Measurements from ENCODE around the gene PTPRJ. TPM values are rescaled to one million over a fixed set of nuclear protein-coding genes. Genes with fewer than 3 reads are reported as not detected.

The PTPRJ gene
- total and polyA plus RNA-seq, 9 of the 15 experiments (the other 6 are each of a cell fraction or from before 2014, with no cell fraction given), result 0.56 to 10.7 (median 4.8) TPM

GRCh38 chr11:47997063-47998053, 17.0 kb downstream of the PTPRJ start:
- WGBS (ENCODE audit: insufficient coverage, low coverage, missing lambda C conversion rate), result 63% methylated on average over 15 of the region's 15 CpGs
- CTCF ChIA-PET (ENCODE audit: low intra/inter-chr PET ratio), result no interaction called here

DNA sequence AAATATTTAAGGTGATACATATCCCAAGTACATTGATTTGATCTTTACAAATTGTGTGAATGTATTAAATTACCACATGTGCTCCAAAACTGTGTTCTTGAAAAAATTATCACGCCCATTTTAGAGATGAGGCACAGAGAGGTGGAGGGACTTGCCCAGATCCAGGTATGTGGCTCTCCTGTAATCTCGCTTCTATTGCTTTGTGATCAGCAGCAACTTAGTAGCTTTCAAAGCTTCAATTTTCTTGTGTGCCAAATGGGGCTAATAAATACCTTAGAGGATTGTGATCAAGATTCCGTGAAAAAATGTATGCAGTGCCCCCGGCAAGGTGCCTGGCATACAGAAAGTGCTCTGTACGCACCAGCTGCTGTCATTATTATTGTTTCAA, 18.0 kb downstream of the PTPRJ start:
- H3K9ac ChIP-seq (ENCODE audit: insufficient read depth in 1 of 2, low read depth in 2 of 2, low read length in 2 of 2), result no peak overlapping the region
- POLR2A ChIA-PET, result interaction anchor here (0.9 to 3.7 kb wide), 4 partner anchors 8 to 21 kb away, joined by 4 to 21 read pairs (median 5); no protein-coding TSS in a partner anchor
- no peaks in the 10 kb centered on the region for H3K9me3 ChIP-seq (replicated peaks; ENCODE audit: control insufficient read depth, insufficient read depth, low read depth, low read length)
- no peak overlapping the region for H3K27ac ChIP-seq (ENCODE audit: extremely low read depth, low read depth, low read length)
- peaks cover 13 to 14% of the 10 kb centered on the region in 2 experiments; a peak in 4 of 5 replicates for H3K4me1 ChIP-seq (replicated peaks in 1 of 2; ENCODE audit: control insufficient read depth in 2 of 2, insufficient read depth in 2 of 2, low read length in 2 of 2)
- intact Hi-C loops (cut with micrococcal nuclease), result no loop called here
- H2AFZ ChIP-seq (ENCODE audit: low read depth, low read length), result no peak overlapping the region
- FAIRE-seq (no peak), DNase-seq (ENCODE audit: extremely low read depth in 1 of 4, low spot score in 3 of 4) (no peak), ATAC-seq (no peak)
- H3K36me3 ChIP-seq (ENCODE audit: control insufficient read depth, insufficient read depth, low read length), result no peaks in the 10 kb centered on the region
- no peaks in the 10 kb centered on the region for H3K79me2 ChIP-seq (ENCODE audit: control insufficient read depth, insufficient read depth, low read length)
- CTCF ChIA-PET (ENCODE audit: low intra/inter-chr PET ratio), result no interaction called here
- BruUV-seq (replicated peaks), result no TSS peak
- no peaks in the 10 kb centered on the region for H3K9me1 ChIP-seq (ENCODE audit: control insufficient read depth, insufficient read depth, low read length)
- H3K4me2 ChIP-seq (ENCODE audit: insufficient read depth, low read length), result no peak overlapping the region
- 81% methylated on average over 5 of the region's 5 CpGs for WGBS (ENCODE audit: insufficient coverage, low coverage, missing lambda C conversion rate)
- in situ Hi-C loops (cut with MboI), result no loop called here
- no peak overlapping the region for H3K4me3 ChIP-seq
- H4K20me1 ChIP-seq (replicated peaks; ENCODE audit: control insufficient read depth, insufficient read depth, low read length), result peaks cover 12% of the 10 kb centered on the region
- no peaks in the 10 kb centered on the region for H3K27me3 ChIP-seq (ENCODE audit: control insufficient read depth in 2 of 2, insufficient read depth in 2 of 2, low read length in 2 of 2)
- TF ChIP-seq RBM25 (IDR thresholded peaks at IDR 0.05; ENCODE audit: low read depth, low read length, severe bottlenecking), result peak; percentile 5
- no peak for TF ChIP-seq ZNF212 (CRISPR knock-in tag; IDR thresholded peaks at IDR 0.05)

More at GRCh38 chr11:47997063-47998053, 17.0 kb downstream of the PTPRJ start:
- TF ChIP-seq ADNP (tag; IDR thresholded peaks at IDR 0.05) (no peak), RBM25 (IDR thresholded peaks at IDR 0.05; ENCODE audit: low read depth, low read length, severe bottlenecking) (peak; percentile 51)
- POLR2A ChIA-PET, result interaction anchor here (0.9 to 3.7 kb wide), 3 partner anchors 9 to 20 kb away, joined by 4 to 21 read pairs (median 5); no protein-coding TSS in a partner anchor
- H3K9ac ChIP-seq (ENCODE audit: insufficient read depth in 1 of 2, low read depth in 2 of 2, low read length in 2 of 2), result no peak overlapping the region
- no peak overlapping the region for H3K27ac ChIP-seq (ENCODE audit: extremely low read depth, low read depth, low read length)
- H3K9me1 ChIP-seq (ENCODE audit: control insufficient read depth, insufficient read depth, low read length), result no peaks in the 10 kb centered on the region
- peaks cover 12% of the 10 kb centered on the region for H4K20me1 ChIP-seq (replicated peaks; ENCODE audit: control insufficient read depth, insufficient read depth, low read length)
- no peaks in the 10 kb centered on the region for H3K9me3 ChIP-seq (replicated peaks; ENCODE audit: control insufficient read depth, insufficient read depth, low read depth, low read length)
- BruUV-seq (replicated peaks), result no TSS peak
- no peaks in the 10 kb centered on the region for H3K27me3 ChIP-seq (ENCODE audit: control insufficient read depth in 2 of 2, insufficient read depth in 2 of 2, low read length in 2 of 2)
- peaks cover 19 to 20% of the 10 kb centered on the region in 2 experiments; a peak in 4 of 5 replicates for H3K4me1 ChIP-seq (replicated peaks in 1 of 2; ENCODE audit: control insufficient read depth in 2 of 2, insufficient read depth in 2 of 2, low read length in 2 of 2)
- FAIRE-seq (no peak), ATAC-seq (no peak), DNase-seq (ENCODE audit: extremely low read depth in 1 of 4, low spot score in 3 of 4) (no peak)
- H3K4me2 ChIP-seq (ENCODE audit: insufficient read depth, low read length), result no peak overlapping the region
- in situ Hi-C loops (cut with MboI), result no loop called here
- no peaks in the 10 kb centered on the region for H3K36me3 ChIP-seq (ENCODE audit: control insufficient read depth, insufficient read depth, low read length)
- no peak overlapping the region for H2AFZ ChIP-seq (ENCODE audit: low read depth, low read length)
- intact Hi-C loops (cut with micrococcal nuclease), result no loop called here
- H3K4me3 ChIP-seq, result no peak overlapping the region
- no peaks in the 10 kb centered on the region for H3K79me2 ChIP-seq (ENCODE audit: control insufficient read depth, insufficient read depth, low read length)

Measured in K562 (cell line).